ENCODE measurements around the gene CD34. TPM values are rescaled to one million over a fixed set of nuclear protein-coding genes. Genes with fewer than 3 reads are reported as not detected.

CD34 gene
- total RNA-seq, 4 donors from 2014 or later: 39.2 to 135 (median 81.2) TPM

- Histone ChIP-seq H3K9me3 (no peaks in the 10 kb centered on the region), H3K4me3 (peak overlapping the region; percentile 25 to 54), H3K36me3 (no peaks in the 10 kb centered on the region), H3K27ac (peak overlapping the region; percentile 85 to 96), H3K27me3 (no peaks in the 10 kb centered on the region), H3K4me1 (no peaks in the 10 kb centered on the region)
- no peak for DNase-seq
- intact Hi-C loops (cut with DNase I; ENCODE audit: low total_unique reads): no loop called here
- TF ChIP-seq POLR2A (IDR thresholded peaks at IDR 0.05): no peak
- TF ChIP-seq, protein P1, sequence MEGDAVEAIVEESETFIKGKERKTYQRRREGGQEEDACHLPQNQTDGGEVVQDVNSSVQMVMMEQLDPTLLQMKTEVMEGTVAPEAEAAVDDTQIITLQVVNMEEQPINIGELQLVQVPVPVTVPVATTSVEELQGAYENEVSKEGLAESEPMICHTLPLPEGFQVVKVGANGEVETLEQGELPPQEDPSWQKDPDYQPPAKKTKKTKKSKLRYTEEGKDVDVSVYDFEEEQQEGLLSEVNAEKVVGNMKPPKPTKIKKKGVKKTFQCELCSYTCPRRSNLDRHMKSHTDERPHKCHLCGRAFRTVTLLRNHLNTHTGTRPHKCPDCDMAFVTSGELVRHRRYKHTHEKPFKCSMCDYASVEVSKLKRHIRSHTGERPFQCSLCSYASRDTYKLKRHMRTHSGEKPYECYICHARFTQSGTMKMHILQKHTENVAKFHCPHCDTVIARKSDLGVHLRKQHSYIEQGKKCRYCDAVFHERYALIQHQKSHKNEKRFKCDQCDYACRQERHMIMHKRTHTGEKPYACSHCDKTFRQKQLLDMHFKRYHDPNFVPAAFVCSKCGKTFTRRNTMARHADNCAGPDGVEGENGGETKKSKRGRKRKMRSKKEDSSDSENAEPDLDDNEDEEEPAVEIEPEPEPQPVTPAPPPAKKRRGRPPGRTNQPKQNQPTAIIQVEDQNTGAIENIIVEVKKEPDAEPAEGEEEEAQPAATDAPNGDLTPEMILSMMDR (IDR thresholded peaks at IDR 0.05): no peak
These were observed 47.6 kb upstream of the CD34 start for GRCh38 chr1:207958376-207959139.

DNA sequence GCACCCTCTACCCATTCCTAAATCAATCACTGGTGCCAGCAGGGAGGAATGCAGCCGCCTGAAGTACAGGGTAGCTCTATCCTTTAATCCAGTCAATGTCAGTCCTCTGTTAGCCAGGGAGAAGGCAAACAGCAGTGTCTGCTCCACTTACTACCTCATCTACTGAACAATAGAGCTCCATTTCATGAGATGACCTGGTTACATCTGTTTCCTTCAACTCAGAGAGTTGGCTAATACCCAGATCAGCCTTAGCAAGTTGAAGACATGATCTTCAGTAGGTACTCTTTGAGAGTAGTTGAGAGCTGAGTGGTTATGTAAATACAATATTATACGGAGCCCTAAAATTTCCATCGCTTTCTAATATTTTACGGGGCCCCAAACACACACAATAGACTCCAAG, 46.1 kb upstream of the CD34 start:
- H3K36me3 ChIP-seq: no peaks in the 10 kb centered on the region
- TF ChIP-seq, protein P1 (IDR thresholded peaks at IDR 0.05): no peak
- no peak for TF ChIP-seq POLR2A (IDR thresholded peaks at IDR 0.05)

DNA sequence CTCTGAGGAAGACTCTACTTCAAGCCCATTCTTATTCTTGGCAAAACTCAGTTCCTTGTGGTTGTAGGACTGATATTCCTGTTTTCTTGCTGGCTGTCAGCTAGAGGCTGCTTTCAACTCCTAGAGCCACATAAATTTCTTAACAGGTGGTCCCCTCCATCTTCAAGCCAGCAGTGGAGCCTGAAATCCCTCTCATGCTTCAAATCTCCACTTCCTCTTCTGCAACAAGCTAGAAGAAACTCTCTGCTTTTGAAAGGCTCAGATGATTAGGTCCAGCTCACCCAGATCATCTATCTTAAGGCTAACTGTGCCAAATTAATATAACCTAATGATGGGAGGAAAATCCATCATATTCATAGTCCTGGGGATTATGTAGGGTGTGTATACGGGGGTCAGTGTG, 43.2 kb upstream of the CD34 start:
- intact Hi-C loops (cut with DNase I; ENCODE audit: low total_unique reads): no loop called here
- no peaks in the 10 kb centered on the region for H3K9me3 ChIP-seq
- TF ChIP-seq, protein P1 (IDR thresholded peaks at IDR 0.05): no peak
- no peak for TF ChIP-seq POLR2A (IDR thresholded peaks at IDR 0.05)
- H3K36me3 ChIP-seq: no peaks in the 10 kb centered on the region
- no peaks in the 10 kb centered on the region for H3K27me3 ChIP-seq
- no peak for DNase-seq
- no peak overlapping the region for H3K27ac ChIP-seq
- H3K4me1 ChIP-seq: no peaks in the 10 kb centered on the region
- no peak overlapping the region for H3K4me3 ChIP-seq

More for the DNA sequence above, 46.1 kb upstream of the CD34 start:
- Histone ChIP-seq H3K4me1 (no peaks in the 10 kb centered on the region), H3K4me3 (no peak overlapping the region), H3K9me3 (no peaks in the 10 kb centered on the region), H3K27ac (no peak overlapping the region), H3K27me3 (no peaks in the 10 kb centered on the region)
- no peak for DNase-seq
- intact Hi-C loops (cut with DNase I; ENCODE audit: low total_unique reads): no loop called here

DNA sequence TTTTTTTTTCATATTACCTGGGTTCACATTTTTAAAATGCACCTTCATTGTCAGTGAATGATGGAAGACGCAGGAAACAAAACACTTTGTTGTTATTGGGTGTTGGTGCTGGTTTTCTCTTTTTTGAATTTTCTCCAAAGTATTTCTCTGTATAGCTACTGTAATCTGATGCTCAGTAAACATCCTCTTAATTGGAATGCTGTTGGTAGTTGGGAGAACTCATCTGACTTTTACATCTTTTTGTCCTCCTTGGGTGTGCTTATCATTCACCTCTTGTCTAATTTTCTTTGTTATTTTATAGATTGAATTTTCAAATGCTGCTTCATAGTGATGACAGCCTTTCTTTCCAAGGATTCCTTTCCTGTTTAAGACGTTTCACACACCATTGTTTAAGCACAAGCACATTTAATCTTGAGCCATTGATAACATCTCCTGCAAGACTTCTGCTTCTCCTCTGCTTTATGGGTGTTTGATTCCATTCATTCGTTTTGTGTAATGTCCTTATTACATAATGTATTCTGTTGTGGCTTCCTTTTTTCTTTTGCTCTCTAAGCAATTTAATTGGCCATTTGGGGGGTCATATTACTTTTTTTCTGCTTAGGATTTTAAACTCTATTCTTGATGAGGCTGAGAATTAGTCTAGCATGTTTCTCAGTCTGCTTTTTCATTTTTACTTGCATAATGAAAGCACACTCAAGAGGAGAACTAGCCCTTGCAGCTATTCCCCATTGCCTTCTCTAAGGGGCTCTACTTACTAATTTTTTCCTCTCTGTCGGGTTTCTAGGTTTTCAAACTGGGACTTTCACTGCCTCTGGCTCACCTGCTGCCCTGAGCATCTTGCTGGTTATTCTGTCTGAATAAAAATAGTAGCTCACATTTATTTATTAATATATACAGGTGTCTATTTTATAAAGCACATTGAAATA, 42.0 kb upstream of the CD34 start:
- TF ChIP-seq POLR2A (IDR thresholded peaks at IDR 0.05): no peak
- TF ChIP-seq, protein P1 (IDR thresholded peaks at IDR 0.05): no peak
- intact Hi-C loops (cut with DNase I; ENCODE audit: low total_unique reads): no loop called here
- no peak overlapping the region for H3K27ac ChIP-seq
- H3K27me3 ChIP-seq: no peaks in the 10 kb centered on the region
- H3K4me1 ChIP-seq: no peaks in the 10 kb centered on the region
- no peaks in the 10 kb centered on the region for H3K36me3 ChIP-seq
- H3K4me3 ChIP-seq: no peak overlapping the region
- no peaks in the 10 kb centered on the region for H3K9me3 ChIP-seq
- DNase-seq: no peak

DNA sequence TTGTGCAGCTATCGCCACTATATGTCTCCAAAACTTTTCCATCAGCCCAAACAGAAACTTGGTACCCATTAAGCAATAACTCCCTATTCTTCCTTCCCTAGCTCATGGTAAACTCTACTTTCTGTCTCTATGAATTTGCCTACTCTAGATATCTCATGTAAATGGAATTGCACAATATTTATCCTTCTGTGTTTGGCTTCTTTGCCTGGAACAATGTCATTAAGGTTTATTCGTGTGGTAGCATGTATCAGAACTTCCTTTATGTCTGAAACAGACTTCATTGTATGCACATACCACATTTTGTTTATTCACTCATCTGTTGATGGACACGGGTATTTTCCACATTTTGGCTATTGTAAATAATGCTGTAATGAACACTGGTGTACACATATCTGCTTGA, 40.7 kb upstream of the CD34 start:
- intact Hi-C loops (cut with DNase I; ENCODE audit: low total_unique reads): no loop called here
- H3K4me1 ChIP-seq: no peaks in the 10 kb centered on the region
- H3K27ac ChIP-seq: no peak overlapping the region
- no peaks in the 10 kb centered on the region for H3K9me3 ChIP-seq
- TF ChIP-seq, protein P1 (IDR thresholded peaks at IDR 0.05): no peak
- no peak for TF ChIP-seq POLR2A (IDR thresholded peaks at IDR 0.05)
- H3K36me3 ChIP-seq: no peaks in the 10 kb centered on the region
- no peak for DNase-seq
- no peak overlapping the region for H3K4me3 ChIP-seq
- no peaks in the 10 kb centered on the region for H3K27me3 ChIP-seq

Measured in uterus (tissue), 4 donors.